Mammary epithelial cell (primary cell): Measurements from ENCODE around the gene RAP1B.

Experiments used
- EZH2 ChIP-seq: IDR thresholded peaks from 2 replicates; pipeline ENCODE4 v1.6.1; 2012; ENCODE audit warnings: low read length, inconsistent platforms, borderline replicate concordance
- TF ChIP-seq, protein P1 (sequence below), 2 donors: IDR thresholded peaks in 1 of 2; conservative IDR thresholded peaks in 1 of 2; 2 replicates each; pipeline ENCODE4 v1.5.1; 2011 to 2012; ENCODE audit warnings: inconsistent platforms in 2 of 2, low read length in 2 of 2, mild to moderate bottlenecking in 2 of 2, control low read depth in 1 of 2, low read depth in 1 of 2; ENCODE audit not compliant: insufficient read depth in 1 of 2; ENCODE audit errors: extremely low read depth in 1 of 2

DNA sequence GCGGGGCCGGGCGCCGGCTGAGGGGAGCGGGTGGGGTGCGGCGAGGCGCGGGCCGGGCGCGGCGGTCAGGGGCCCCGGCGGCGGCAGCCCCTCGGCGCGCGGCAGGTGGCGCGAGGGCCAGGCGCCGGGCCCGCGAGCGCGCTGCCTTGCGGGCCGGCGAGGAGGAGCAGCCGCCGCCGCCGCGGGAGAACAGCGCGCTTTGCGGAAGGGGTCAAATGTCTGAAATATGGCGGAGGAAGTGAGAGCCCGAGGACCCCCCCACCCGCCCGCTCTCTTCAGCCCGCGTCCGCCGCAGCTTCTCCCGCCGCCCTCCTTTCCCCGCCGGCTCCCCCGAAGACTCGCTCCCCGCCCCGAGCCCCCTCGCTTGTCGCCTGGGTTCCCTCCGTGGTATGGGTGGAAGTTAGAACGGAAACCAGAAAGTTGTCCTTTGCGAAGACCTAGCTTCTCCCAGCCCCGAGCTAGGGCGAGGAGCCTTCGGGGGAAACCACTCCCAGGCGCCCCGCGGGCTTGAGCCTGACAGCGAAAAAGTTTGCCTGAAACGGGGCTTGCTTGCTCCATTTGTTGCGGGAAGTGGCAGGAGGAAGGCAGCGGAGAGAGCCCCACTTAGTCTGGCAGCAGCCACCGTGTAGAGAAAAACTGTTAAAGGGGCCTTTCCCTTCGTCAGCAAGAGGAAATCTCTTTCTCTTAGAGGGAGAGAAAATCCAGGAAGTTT lies 551 bp downstream of the RAP1B start:
- TF ChIP-seq, protein P1, sequence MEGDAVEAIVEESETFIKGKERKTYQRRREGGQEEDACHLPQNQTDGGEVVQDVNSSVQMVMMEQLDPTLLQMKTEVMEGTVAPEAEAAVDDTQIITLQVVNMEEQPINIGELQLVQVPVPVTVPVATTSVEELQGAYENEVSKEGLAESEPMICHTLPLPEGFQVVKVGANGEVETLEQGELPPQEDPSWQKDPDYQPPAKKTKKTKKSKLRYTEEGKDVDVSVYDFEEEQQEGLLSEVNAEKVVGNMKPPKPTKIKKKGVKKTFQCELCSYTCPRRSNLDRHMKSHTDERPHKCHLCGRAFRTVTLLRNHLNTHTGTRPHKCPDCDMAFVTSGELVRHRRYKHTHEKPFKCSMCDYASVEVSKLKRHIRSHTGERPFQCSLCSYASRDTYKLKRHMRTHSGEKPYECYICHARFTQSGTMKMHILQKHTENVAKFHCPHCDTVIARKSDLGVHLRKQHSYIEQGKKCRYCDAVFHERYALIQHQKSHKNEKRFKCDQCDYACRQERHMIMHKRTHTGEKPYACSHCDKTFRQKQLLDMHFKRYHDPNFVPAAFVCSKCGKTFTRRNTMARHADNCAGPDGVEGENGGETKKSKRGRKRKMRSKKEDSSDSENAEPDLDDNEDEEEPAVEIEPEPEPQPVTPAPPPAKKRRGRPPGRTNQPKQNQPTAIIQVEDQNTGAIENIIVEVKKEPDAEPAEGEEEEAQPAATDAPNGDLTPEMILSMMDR (conservative IDR thresholded peaks at IDR 0.05 in 1 of 2, IDR thresholded peaks at IDR 0.05 in 1 of 2; ENCODE audit: extremely low read depth in 1 of 2, insufficient read depth in 1 of 2, low read depth in 1 of 2, low read length in 2 of 2), result peak in 1 of 2 donors; percentile 11
- no peak for TF ChIP-seq EZH2
